ENCODE results near the gene PSMB5. TPM values are rescaled to one million over a fixed set of nuclear protein-coding genes. Genes with fewer than 3 reads are reported as not detected.

The PSMB5 gene
- total and polyA plus RNA-seq, 2 of the 13 experiments (the other 11 are each of a cell fraction or from before 2014, with no cell fraction given), result 705 to 871 TPM

DNA sequence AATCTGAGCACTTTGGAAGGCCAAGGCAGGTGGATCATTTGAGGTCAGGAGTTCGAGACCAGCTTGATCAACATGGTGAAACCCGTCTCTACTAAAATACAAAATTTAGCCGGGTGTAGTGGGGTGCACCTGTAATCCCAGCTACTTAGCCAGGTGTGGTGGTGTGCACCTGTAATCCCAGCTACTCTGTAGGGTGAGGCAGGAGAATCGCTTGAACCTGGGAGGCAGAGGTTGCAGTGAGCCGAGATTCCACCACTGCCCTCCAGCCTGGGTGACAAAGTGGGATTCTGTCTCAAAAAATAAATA, 21.0 kb downstream of the PSMB5 start (continued):
- TF ChIP-seq YEATS4 (CRISPR knock-in tag; IDR thresholded peaks at IDR 0.05; ENCODE audit: borderline replicate concordance), result 0 out of 2 replicates have a peak, but pooled peaks have one; percentile 30
- TF ChIP-seq NFKB2 (CRISPR knock-in tag; IDR thresholded peaks at IDR 0.05; ENCODE audit: borderline replicate concordance), result peak; percentile 51; the same call in 1 of the 2 replicates

DNA sequence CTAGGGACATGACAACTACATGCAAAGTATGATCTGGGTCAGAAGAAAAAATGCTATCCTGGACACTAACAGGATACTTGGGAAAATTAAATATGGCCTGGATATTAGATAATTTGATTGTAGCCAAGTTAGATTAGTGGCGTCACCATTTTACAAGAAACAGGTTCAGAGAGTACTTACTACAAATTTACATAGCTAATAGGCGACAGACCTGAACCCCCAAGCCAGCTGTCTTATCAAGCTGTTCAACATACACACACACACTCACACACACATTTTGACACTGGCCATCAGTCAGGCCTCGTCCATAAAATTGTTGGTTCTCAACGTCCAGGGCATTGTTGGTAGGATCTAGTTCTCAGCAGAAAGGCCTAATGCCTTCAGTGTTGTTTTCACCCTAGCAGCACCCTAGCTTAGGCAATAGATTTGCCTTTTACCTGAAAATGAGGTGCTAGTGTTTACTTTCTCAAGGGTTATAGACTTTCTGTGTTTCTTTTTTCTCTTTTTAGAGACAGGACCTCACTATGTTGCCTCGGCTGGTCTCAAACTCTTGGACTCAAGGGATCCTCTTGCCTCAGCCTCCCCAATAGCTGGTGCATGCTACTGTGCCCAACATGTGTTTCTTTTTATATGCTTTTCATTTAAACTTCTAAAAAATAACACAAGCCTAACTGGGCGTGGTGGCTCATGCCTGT, 21.5 kb downstream of the PSMB5 start:
- FAIRE-seq, result no peak
- ChIA-PET POLR2A (interaction anchor here (1.0 to 3.7 kb wide), 9 partner anchors 9 to 84 kb away, joined by 3 to 17 read pairs (median 5); partner anchors contain the start of genes ACIN1, C14orf119, CDH24 and PRMT5), CTCF (ENCODE audit: low intra/inter-chr PET ratio, low total read pairs) (no interaction called here)
- Histone ChIP-seq H3K4me3 (replicated peaks in 1 of 3; ENCODE audit: insufficient read depth in 1 of 3, low read depth in 2 of 3, low read length in 3 of 3) (no peak overlapping the region), H3K27ac (ENCODE audit: extremely low read length, insufficient read depth, low read length) (no peak overlapping the region), H3K4me2 (ENCODE audit: low read depth, low read length) (peak overlapping the region; percentile 44), H2AFZ (ENCODE audit: low read length) (peak overlapping the region; percentile 96), H3K4me1 (ENCODE audit: insufficient read depth, low read length) (peaks cover 39% of the 10 kb centered on the region), H3K36me3 (replicated peaks in 1 of 2; ENCODE audit: control insufficient read depth in 1 of 2, insufficient read depth in 2 of 2, low read length in 2 of 2) (no peaks in the 10 kb centered on the region), H4K20me1 (ENCODE audit: insufficient read depth, low read length) (no peaks in the 10 kb centered on the region), H3K9ac (ENCODE audit: insufficient read depth, low read depth, low read length) (no peak overlapping the region), H3K79me2 (ENCODE audit: insufficient read depth, low read length) (no peaks in the 10 kb centered on the region), H3K9me3 (ENCODE audit: low read length) (no peaks in the 10 kb centered on the region), H3K27me3 (ENCODE audit: control insufficient read depth in 1 of 2, insufficient read depth in 2 of 2, low read length in 2 of 2) (no peaks in the 10 kb centered on the region; a peak in 1 of 5 replicates)
- intact Hi-C loops (cut with micrococcal nuclease; ENCODE audit: unreplicated experiment) (no loop called here), in situ Hi-C loops (cut with HindIII; ENCODE audit: extremely low pct_ligation_motif_present, low pct_unique_long_range_greater_than_20kb) (no loop called here)
- peak; percentile 20 for ATAC-seq
- no peak for DNase-seq (ENCODE audit: low spot score)
- WGBS (ENCODE audit: low lambda C conversion rate), result 16% methylated on average over 6 of the region's 6 CpGs
- no TSS peak for BruUV-seq (replicated peaks)
- TF ChIP-seq EEA1 (CRISPR knock-in tag; IDR thresholded peaks at IDR 0.05; ENCODE audit: borderline replicate concordance), result no peak
- 0 out of 2 replicates have a peak, but pooled peaks have one; percentile 6 for TF ChIP-seq EHMT2 (IDR thresholded peaks at IDR 0.05; ENCODE audit: borderline replicate concordance, low read depth, low read length)
- TF ChIP-seq ZNF792 (CRISPR knock-in tag; IDR thresholded peaks at IDR 0.05), result 0 out of 2 replicates have a peak, but pooled peaks have one; percentile 36
- TF ChIP-seq, protein P1, sequence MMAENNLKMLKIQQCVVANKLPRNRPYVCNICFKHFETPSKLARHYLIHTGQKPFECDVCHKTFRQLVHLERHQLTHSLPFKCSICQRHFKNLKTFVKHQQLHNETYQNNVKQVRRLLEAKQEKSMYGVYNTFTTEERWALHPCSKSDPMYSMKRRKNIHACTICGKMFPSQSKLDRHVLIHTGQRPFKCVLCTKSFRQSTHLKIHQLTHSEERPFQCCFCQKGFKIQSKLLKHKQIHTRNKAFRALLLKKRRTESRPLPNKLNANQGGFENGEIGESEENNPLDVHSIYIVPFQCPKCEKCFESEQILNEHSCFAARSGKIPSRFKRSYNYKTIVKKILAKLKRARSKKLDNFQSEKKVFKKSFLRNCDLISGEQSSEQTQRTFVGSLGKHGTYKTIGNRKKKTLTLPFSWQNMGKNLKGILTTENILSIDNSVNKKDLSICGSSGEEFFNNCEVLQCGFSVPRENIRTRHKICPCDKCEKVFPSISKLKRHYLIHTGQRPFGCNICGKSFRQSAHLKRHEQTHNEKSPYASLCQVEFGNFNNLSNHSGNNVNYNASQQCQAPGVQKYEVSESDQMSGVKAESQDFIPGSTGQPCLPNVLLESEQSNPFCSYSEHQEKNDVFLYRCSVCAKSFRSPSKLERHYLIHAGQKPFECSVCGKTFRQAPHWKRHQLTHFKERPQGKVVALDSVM (CRISPR knock-in tag; IDR thresholded peaks at IDR 0.05), result peak; percentile 64; the same call in 1 of the 2 replicates
- TF ChIP-seq PRMT3 (CRISPR knock-in tag; IDR thresholded peaks at IDR 0.05; ENCODE audit: borderline replicate concordance, low read depth), result no peak
- TF ChIP-seq YY1 (IDR thresholded peaks at IDR 0.05; ENCODE audit: insufficient read depth, insufficient replicate concordance, low read depth, low read length), result no peak
- no peak for TF ChIP-seq ZNF749 (CRISPR knock-in tag; IDR thresholded peaks at IDR 0.05; ENCODE audit: borderline replicate concordance)
- TF ChIP-seq, protein P2, sequence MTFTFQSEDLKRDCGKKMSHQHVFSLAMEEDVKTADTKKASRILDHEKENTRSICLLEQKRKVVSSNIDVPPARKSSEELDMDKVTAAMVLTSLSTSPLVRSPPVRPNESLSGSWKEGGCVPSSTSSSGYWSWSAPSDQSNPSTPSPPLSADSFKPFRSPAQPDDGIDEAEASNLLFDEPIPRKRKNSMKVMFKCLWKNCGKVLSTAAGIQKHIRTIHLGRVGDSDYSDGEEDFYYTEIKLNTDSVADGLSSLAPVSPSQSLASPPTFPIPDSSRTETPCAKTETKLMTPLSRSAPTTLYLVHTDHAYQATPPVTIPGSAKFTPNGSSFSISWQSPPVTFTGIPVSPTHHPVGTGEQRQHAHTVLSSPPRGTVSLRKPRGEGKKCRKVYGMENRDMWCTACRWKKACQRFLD (CRISPR knock-in tag; IDR thresholded peaks at IDR 0.05; ENCODE audit: borderline replicate concordance), result no peak
- TF ChIP-seq, protein P3, sequence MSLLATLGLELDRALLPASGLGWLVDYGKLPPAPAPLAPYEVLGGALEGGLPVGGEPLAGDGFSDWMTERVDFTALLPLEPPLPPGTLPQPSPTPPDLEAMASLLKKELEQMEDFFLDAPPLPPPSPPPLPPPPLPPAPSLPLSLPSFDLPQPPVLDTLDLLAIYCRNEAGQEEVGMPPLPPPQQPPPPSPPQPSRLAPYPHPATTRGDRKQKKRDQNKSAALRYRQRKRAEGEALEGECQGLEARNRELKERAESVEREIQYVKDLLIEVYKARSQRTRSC (CRISPR knock-in tag; IDR thresholded peaks at IDR 0.05; ENCODE audit: low read depth), result 0 out of 2 replicates have a peak, but pooled peaks have one; percentile 40
- TF ChIP-seq ATF4 (CRISPR knock-in tag; IDR thresholded peaks at IDR 0.05), result no peak
- 0 out of 2 replicates have a peak, but pooled peaks have one; percentile 22 for TF ChIP-seq IRF2 (CRISPR knock-in tag; IDR thresholded peaks at IDR 0.05)
- TF ChIP-seq ZBTB8A (CRISPR knock-in tag; IDR thresholded peaks at IDR 0.05; ENCODE audit: borderline replicate concordance, low read depth), result no peak
- TF ChIP-seq SOX13 (IDR thresholded peaks at IDR 0.05), result no peak
- TF ChIP-seq SOX13 (CRISPR knock-in tag; conservative IDR thresholded peaks at IDR 0.05 in 1 of 2, IDR thresholded peaks at IDR 0.05 in 1 of 2), result no peak
- no peak for TF ChIP-seq HOXD1 (CRISPR knock-in tag; IDR thresholded peaks at IDR 0.05)
